CD4-positive, alpha-beta T cell (primary cell): Measurements from ENCODE around the gene VTI1A. TPM values are rescaled to one million over a fixed set of nuclear protein-coding genes. Genes with fewer than 3 reads are reported as not detected.

Source experiments
- ATAC-seq: fragments of 200-7000 bp; cut with Tn5 transposase; one replicate; pipeline ENCODE4 v1.10.0; 2022; ENCODE audit warnings: mild to moderate bottlenecking; ENCODE audit not compliant: poor library complexity
- CTCF ChIA-PET: fragments of 350-600 bp; sonication (Branson Sonifier 250); formaldehyde crosslinking; loops from one replicate; lab custom pipeline; 2021; ENCODE audit warnings: antibody characterized with exemption, inconsistent platforms; lab: Charles Lee
- POLR2A ChIA-PET: fragments of 350-600 bp; sonication (Branson Sonifier 250); formaldehyde crosslinking; loops from one replicate; lab custom pipeline; 2021; ENCODE audit warnings: antibody characterized with exemption, inconsistent platforms; lab: Charles Lee
- DNase-seq, 14 experiments: peaks; one replicate each; pipeline ENCODE4 v3.0.0-alpha.2; 2013 to 2020; ENCODE audit warnings: mixed read lengths in 2 of 14
- H3K27ac ChIP-seq, 2 donors: one replicate each; pipeline versions ENCODE4 v1.5.1 to v1.7.0; 2013; ENCODE audit warnings: low read length in 2 of 2, low read depth in 1 of 2, mild to moderate bottlenecking in 1 of 2
- H3K27me3 ChIP-seq, 2 experiments: 1 replicate in 1 of 2; 2 replicates in 1 of 2; pipeline versions ENCODE4 v1.6.1 to v1.7.0; 2013; ENCODE audit warnings: low read length in 2 of 2, control low read depth in 1 of 2, mild to moderate bottlenecking in 1 of 2, moderate library complexity in 1 of 2; ENCODE audit not compliant: insufficient read depth in 2 of 2, control insufficient read depth in 1 of 2
- H3K36me3 ChIP-seq: one replicate; pipeline ENCODE4 v1.6.1; 2013; ENCODE audit warnings: low read length, control low read depth; ENCODE audit not compliant: insufficient read depth
- H3K4me1 ChIP-seq: one replicate; pipeline ENCODE4 v1.6.1; 2013; ENCODE audit warnings: low read length, control low read depth; ENCODE audit not compliant: insufficient read depth
- H3K4me3 ChIP-seq: one replicate; pipeline ENCODE4 v1.5.1; 2013; ENCODE audit warnings: mild to moderate bottlenecking, low read length, moderate library complexity
- H3K9me3 ChIP-seq, 2 experiments: 1 replicate in 1 of 2; 2 replicates in 1 of 2; pipeline versions ENCODE4 v1.6.1 to v1.7.0; 2013; ENCODE audit warnings: low read length in 2 of 2, mild to moderate bottlenecking in 2 of 2, control low read depth in 1 of 2, moderate library complexity in 1 of 2; ENCODE audit not compliant: control insufficient read depth in 1 of 2, insufficient read depth in 1 of 2
- H3K27ac Mint-ChIP-seq: one replicate; pipeline ENCODE4 v1.8.0; 2020; ENCODE audit warnings: mixed read lengths
- H3K27me3 Mint-ChIP-seq: one replicate; pipeline ENCODE4 v1.8.0; 2021; ENCODE audit warnings: mixed read lengths
- H3K36me3 Mint-ChIP-seq: one replicate; pipeline ENCODE4 v1.8.0; 2021; ENCODE audit warnings: low read depth, mixed read lengths
- H3K4me1 Mint-ChIP-seq: one replicate; pipeline ENCODE4 v1.8.0; 2021; ENCODE audit warnings: low read depth, mixed read lengths
- H3K4me3 Mint-ChIP-seq: one replicate; pipeline ENCODE4 v1.8.0; 2020; ENCODE audit warnings: mild to moderate bottlenecking, mixed read lengths
- H3K9me3 Mint-ChIP-seq: one replicate; pipeline ENCODE4 v1.8.0; 2020; ENCODE audit warnings: mixed read lengths
- intact Hi-C, 2 experiments: fragments of 100-400 bp; cut with DNase I in 1 of 2; cut with micrococcal nuclease in 1 of 2; formaldehyde crosslinking; loops; one replicate each; pipeline versions ENCODE4 v1.15.1 to v1.9.0; 2023 to 2025; cut with DNase I, micrococcal nuclease
- total RNA-seq, 174 experiments: library from RNA in 2 of 174; stranded (reverse) in 2 of 174; gene quantifications; one replicate each; pipeline ENCODE4 v1.2.3 and lab custom pipeline; 2021 to 2026
- TF ChIP-seq, protein P1 (sequence below): fragments of 200-600 bp; IDR thresholded peaks from one replicate; pipeline ENCODE4 v1.8.0; 2022; ENCODE audit warnings: antibody characterized with exemption, mild to moderate bottlenecking

Gene VTI1A
- total RNA-seq, 2 experiments from 2014 or later, result 54.5 to 56.5 TPM

GRCh38 chr10:112819231-112819630, 372.2 kb downstream of the VTI1A start:
- TF ChIP-seq, protein P1, sequence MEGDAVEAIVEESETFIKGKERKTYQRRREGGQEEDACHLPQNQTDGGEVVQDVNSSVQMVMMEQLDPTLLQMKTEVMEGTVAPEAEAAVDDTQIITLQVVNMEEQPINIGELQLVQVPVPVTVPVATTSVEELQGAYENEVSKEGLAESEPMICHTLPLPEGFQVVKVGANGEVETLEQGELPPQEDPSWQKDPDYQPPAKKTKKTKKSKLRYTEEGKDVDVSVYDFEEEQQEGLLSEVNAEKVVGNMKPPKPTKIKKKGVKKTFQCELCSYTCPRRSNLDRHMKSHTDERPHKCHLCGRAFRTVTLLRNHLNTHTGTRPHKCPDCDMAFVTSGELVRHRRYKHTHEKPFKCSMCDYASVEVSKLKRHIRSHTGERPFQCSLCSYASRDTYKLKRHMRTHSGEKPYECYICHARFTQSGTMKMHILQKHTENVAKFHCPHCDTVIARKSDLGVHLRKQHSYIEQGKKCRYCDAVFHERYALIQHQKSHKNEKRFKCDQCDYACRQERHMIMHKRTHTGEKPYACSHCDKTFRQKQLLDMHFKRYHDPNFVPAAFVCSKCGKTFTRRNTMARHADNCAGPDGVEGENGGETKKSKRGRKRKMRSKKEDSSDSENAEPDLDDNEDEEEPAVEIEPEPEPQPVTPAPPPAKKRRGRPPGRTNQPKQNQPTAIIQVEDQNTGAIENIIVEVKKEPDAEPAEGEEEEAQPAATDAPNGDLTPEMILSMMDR, result no peak
- peaks cover 2% of the 10 kb centered on the region for H3K36me3 ChIP-seq
- Mint-ChIP-seq H3K36me3 (peaks cover 58% of the 10 kb centered on the region), H3K9me3 (no peaks in the 10 kb centered on the region), H3K27ac (no peak overlapping the region), H3K27me3 (no peaks in the 10 kb centered on the region), H3K4me1 (no peaks in the 10 kb centered on the region), H3K4me3 (no peak overlapping the region)
- intact Hi-C loops, result no loop called here
- CTCF ChIA-PET, result interaction anchor here (0.7 kb wide), 1 partner anchor 1228 kb away, joined by 3 read pairs; no protein-coding TSS in a partner anchor
- H3K4me1 ChIP-seq, result no peaks in the 10 kb centered on the region
- ATAC-seq (no peak), DNase-seq (peak in 2 of 14 experiments; percentile 17 to 18)
- no peak overlapping the region for H3K27ac ChIP-seq
- no peaks in the 10 kb centered on the region for H3K9me3 ChIP-seq
- POLR2A ChIA-PET, result no interaction called here
- H3K4me3 ChIP-seq, result no peak overlapping the region
- no peaks in the 10 kb centered on the region for H3K27me3 ChIP-seq

DNA sequence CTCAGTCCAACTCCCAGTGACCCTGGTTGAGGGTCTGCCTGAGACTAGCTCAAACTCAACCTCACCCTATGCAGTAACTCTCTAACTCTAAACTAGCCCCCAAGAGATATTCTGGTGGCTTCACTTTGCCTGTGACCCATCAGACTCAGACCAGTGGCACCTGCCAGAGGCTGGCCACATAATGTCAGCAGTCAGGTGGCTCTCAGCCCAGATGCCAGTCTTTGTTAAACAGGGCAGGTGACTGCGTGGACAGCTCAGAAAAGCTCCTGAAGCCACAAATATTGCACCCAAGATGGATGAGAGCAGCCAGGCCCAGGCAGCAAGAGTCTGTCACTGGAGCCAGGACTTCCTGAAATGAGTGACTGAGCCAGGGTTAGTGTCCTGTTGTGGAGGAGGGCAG, 373.3 kb downstream of the VTI1A start:
- no peaks in the 10 kb centered on the region for H3K4me1 ChIP-seq
- no peaks in the 10 kb centered on the region for H3K27me3 ChIP-seq
- H3K9me3 Mint-ChIP-seq, result no peaks in the 10 kb centered on the region
- peaks cover 49% of the 10 kb centered on the region for H3K36me3 Mint-ChIP-seq
- no peaks in the 10 kb centered on the region for H3K27me3 Mint-ChIP-seq
- H3K4me3 ChIP-seq, result no peak overlapping the region
- H3K27ac ChIP-seq, result no peak overlapping the region
- H3K27ac Mint-ChIP-seq, result no peak overlapping the region
- ChIA-PET CTCF (no interaction called here), POLR2A (no interaction called here)
- H3K4me1 Mint-ChIP-seq, result no peaks in the 10 kb centered on the region
- intact Hi-C loops, result no loop called here
- H3K9me3 ChIP-seq, result no peaks in the 10 kb centered on the region
- TF ChIP-seq, protein P1, result no peak
- DNase-seq, result no peak
- H3K36me3 ChIP-seq, result peaks cover 3% of the 10 kb centered on the region
- H3K4me3 Mint-ChIP-seq, result no peak overlapping the region
- no peak for ATAC-seq

GRCh38 chr10:112821038-112821437, 374.0 kb downstream of the VTI1A start:
- H3K27me3 Mint-ChIP-seq, result no peaks in the 10 kb centered on the region
- H3K9me3 Mint-ChIP-seq, result no peaks in the 10 kb centered on the region
- TF ChIP-seq, protein P1, result no peak
- no peak overlapping the region for H3K4me3 ChIP-seq
- intact Hi-C loops, result no loop called here
- no peak overlapping the region for H3K27ac ChIP-seq
- CTCF ChIA-PET, result no interaction called here
- no peak overlapping the region for H3K27ac Mint-ChIP-seq
- no peaks in the 10 kb centered on the region for H3K27me3 ChIP-seq
- H3K9me3 ChIP-seq, result no peaks in the 10 kb centered on the region
- POLR2A ChIA-PET, result no interaction called here
- ATAC-seq (no peak), DNase-seq (no peak)
- peaks cover 42% of the 10 kb centered on the region for H3K36me3 Mint-ChIP-seq
- H3K36me3 ChIP-seq, result peaks cover 4% of the 10 kb centered on the region
- H3K4me1 Mint-ChIP-seq, result no peaks in the 10 kb centered on the region
- no peaks in the 10 kb centered on the region for H3K4me1 ChIP-seq
- no peak overlapping the region for H3K4me3 Mint-ChIP-seq
